Measurements from ENCODE around the gene NHLH2. TPM values are rescaled to one million over a fixed set of nuclear protein-coding genes. Genes with fewer than 3 reads are reported as not detected.

NHLH2 gene
- polyA plus RNA-seq, 4 donors, result 0.09 TPM; not detected in 3

GRCh38 chr1:115809076-115809475 is 31.9 kb downstream of the NHLH2 start:
- DNase-seq (ENCODE audit: low read depth in 4 of 4, low spot score in 2 of 4), result no peak

GRCh38 chr1:115807723-115808122 is 33.2 kb downstream of the NHLH2 start:
- DNase-seq (ENCODE audit: low read depth in 4 of 4, low spot score in 2 of 4), result peak in 1 of 4 donors; percentile 48

GRCh38 chr1:115805597-115805996 is 35.3 kb downstream of the NHLH2 start:
- DNase-seq (ENCODE audit: low read depth in 4 of 4, low spot score in 2 of 4), result no peak

GRCh38 chr1:115802416-115802815 is 38.5 kb downstream of the NHLH2 start:
- no peak for DNase-seq (ENCODE audit: low read depth in 4 of 4, low spot score in 2 of 4)

GRCh38 chr1:115797486-115797885 is 43.4 kb downstream of the NHLH2 start:
- DNase-seq (ENCODE audit: low read depth in 4 of 4, low spot score in 2 of 4), result no peak

GRCh38 chr1:115796897-115797296 is 44.0 kb downstream of the NHLH2 start:
- no peak for DNase-seq (ENCODE audit: low read depth in 4 of 4, low spot score in 2 of 4)

GRCh38 chr1:115796036-115796435 is 44.9 kb downstream of the NHLH2 start:
- no peak for DNase-seq (ENCODE audit: low read depth in 4 of 4, low spot score in 2 of 4)

- DNase-seq (ENCODE audit: low read depth in 4 of 4, low spot score in 2 of 4), result no peak
Measured at GRCh38 chr1:115794976-115795639, 45.8 kb downstream of the NHLH2 start.

GRCh38 chr1:115793162-115793561 is 47.8 kb downstream of the NHLH2 start:
- no peak for DNase-seq (ENCODE audit: low read depth in 4 of 4, low spot score in 2 of 4)

GRCh38 chr1:115791816-115792215 is 49.1 kb downstream of the NHLH2 start:
- no peak for DNase-seq (ENCODE audit: low read depth in 4 of 4, low spot score in 2 of 4)

GRCh38 chr1:115790846-115791245 is 50.1 kb downstream of the NHLH2 start:
- DNase-seq (ENCODE audit: low read depth in 4 of 4, low spot score in 2 of 4), result no peak

- no peak for DNase-seq (ENCODE audit: low read depth in 4 of 4, low spot score in 2 of 4)
Measured at GRCh38 chr1:115790356-115790755, 50.6 kb downstream of the NHLH2 start.

Other genes starting within 250 kb of the NHLH2 start
- 10 to 100 TPM; 13.1 to 17.4 (median 15.0) TPM for gene VANGL1, start 199.2 kb downstream of the NHLH2 start, polyA plus RNA-seq (ENCODE audit: insufficient read length in 4 of 4)
- under 1 TPM; 0.42 to 0.75 (median 0.60) TPM for gene CASQ2, start 72.4 kb downstream of the NHLH2 start, polyA plus RNA-seq (ENCODE audit: insufficient read length in 4 of 4)
- gene SLC22A15, start 135.4 kb upstream of the NHLH2 start, polyA plus RNA-seq (ENCODE audit: insufficient read length in 4 of 4), result 1 to 10 TPM; 4.0 to 7.2 (median 6.1) TPM